HG02840 (cell line): ENCODE measurements around the gene SLC22A14.
"Not testable (repeated sequence)": the region's sequence is repeated elsewhere in the genome, so short reads cannot be mapped to it uniquely, and the experiment has no call there.

Source experiments
- ATAC-seq: cut with Tn5 transposase; IDR thresholded peaks from one replicate; pipeline ENCODE4 v1.9.1; 2021; ENCODE audit warnings: mild to moderate bottlenecking, moderate library complexity, moderate number of reproducible peaks; ENCODE audit not compliant: unreplicated experiment, low FRiP score

The SLC22A14 gene, protein sequence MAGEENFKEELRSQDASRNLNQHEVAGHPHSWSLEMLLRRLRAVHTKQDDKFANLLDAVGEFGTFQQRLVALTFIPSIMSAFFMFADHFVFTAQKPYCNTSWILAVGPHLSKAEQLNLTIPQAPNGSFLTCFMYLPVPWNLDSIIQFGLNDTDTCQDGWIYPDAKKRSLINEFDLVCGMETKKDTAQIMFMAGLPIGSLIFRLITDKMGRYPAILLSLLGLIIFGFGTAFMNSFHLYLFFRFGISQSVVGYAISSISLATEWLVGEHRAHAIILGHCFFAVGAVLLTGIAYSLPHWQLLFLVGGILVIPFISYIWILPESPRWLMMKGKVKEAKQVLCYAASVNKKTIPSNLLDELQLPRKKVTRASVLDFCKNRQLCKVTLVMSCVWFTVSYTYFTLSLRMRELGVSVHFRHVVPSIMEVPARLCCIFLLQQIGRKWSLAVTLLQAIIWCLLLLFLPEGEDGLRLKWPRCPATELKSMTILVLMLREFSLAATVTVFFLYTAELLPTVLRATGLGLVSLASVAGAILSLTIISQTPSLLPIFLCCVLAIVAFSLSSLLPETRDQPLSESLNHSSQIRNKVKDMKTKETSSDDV

GRCh38 chr3:38281895-38282686 lies at the start of gene SLC22A14:
TSS of gene SLC22A14 (plus strand) at chr3:38282294. CDS start at chr3:38306027, 23,733 bp downstream.
- no peak for ATAC-seq

GRCh38 chr3:38232701-38233100 lies 49.4 kb upstream of the SLC22A14 start:
- ATAC-seq = no peak

GRCh38 chr3:38235466-38235865 lies 46.6 kb upstream of the SLC22A14 start:
- no peak for ATAC-seq

- no peak for ATAC-seq
Measured at GRCh38 chr3:38238416-38239008, 43.6 kb upstream of the SLC22A14 start.

DNA sequence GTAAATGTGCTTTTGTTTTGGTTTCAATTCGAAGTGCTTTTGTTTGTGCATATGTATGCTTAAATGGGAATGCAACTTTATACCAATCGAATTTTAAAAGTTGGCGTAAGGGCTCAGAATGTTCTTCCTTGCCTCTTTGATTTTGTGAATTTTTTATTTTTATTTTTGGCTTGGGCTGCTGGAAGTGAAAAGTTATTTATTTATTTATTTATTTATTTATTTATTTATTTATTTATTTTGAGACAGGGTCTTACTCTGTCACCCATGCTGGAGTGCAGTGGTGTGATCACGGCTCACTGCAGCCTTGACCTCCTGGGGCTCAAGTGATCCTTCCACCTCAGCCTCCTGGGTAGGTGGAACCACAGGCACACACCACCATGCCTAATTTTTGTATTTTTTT lies 39.3 kb upstream of the SLC22A14 start:
- not testable (repeated sequence) for ATAC-seq

DNA sequence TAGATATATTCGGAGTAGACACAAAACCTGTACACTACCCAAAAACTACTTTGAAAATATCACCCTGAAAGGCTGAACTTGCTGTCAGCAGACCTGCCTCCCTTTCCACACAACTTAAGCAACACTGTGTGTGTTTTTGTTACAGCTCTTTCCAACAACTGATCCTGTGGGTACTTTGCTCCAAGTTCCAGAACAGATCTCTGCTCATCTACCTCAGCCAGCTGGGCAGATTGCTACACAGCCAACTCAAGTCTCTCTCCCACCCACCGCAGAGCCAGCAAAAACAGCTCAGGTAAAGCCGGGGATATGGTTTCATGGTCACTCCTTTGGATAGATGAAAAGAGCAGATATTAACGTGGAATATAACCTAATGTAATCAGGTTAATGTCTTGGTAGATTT lies 36.2 kb upstream of the SLC22A14 start:
- ATAC-seq = no peak

DNA sequence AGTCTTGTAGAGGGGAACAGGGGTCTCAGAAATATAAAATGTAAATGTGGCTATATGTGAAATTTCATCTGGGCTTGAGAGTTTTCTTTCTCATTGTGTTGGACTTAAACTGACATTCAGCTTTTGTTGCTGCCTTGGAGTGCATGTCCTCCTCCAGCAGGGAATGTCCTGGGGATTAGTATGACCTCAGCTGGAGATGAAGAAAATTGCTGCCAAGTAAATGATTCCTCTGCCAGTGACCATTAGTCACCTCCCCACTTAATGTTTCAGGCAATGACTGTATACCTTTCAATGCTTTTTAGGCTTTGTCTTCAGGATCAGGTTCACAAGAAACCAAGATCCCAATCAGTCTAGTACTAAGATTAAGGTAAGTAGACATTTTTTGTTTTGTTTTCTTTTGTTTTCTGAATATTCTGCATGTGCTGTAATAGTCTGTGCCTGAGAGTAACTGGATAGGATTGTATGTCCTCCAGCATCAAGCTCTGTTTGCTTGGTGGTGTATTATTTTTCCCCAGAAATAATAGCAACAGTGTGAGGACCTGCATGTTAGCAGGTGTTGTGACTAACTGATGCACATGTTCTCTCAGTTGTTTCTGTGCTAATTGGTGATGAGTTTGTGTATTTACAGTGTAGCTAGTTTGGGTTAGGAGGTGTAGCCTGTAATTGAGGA lies 34.6 kb upstream of the SLC22A14 start:
- no peak for ATAC-seq

DNA sequence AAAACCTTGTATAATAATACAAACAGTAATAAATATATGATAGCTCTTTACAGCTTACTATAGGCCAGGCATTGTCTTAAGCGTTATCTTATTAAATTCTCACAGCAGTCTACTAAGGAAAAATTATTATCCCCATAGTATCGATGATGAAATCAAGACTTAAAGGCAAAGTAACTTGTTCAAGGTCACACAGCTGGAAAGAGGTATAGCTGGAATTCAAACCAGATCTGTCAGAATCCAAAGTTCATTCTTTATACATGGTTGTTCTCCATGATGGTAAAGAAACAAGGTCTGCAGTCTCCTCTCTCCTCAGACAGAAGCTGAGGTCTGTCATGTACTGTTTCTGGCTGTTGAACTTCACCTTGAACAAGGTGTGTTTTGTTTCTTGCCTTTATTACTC lies 31.9 kb upstream of the SLC22A14 start:
- no peak for ATAC-seq

GRCh38 chr3:38251197-38251596 lies 30.9 kb upstream of the SLC22A14 start:
- no peak for ATAC-seq

DNA sequence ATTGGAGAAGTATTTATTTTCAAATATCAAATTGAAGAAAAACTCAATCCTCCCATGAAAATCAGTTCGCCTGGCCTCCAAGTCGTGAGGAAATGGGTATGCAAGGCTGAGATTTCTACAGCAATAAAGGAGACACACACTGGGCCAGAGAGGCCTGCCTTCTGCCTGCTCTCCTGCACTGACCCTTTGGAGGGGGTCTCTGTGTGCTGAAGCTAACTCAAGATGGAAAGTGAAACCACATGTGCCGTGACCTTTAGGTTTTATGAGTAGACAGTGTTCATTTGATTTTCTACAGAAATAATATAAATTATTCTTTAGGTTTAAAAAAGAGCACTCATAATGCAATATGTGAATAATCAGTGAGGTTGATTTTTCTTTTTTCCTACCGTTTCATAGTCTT lies 28.4 kb upstream of the SLC22A14 start:
- no peak for ATAC-seq

DNA sequence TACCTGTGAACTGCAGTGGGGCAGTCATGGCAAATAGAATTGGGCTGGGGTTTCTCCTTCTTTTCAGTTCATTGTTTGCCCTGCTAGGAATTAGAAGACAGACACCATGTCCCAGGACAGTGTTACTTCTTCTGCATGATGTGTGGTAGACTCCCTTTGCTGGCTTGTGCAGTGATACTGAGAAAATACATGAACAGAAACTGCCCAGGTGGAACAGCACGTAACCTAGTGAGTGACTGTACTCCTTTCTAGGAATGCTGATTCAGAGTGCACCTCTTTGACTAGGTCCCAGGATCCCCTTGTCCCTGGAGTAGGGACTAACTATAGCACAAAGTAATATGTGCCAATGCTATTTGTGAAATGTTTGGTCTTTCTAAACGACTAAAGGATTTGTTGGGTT lies 27.2 kb upstream of the SLC22A14 start:
- no peak for ATAC-seq

- ATAC-seq = no peak
Measured at GRCh38 chr3:38255627-38256026, 26.5 kb upstream of the SLC22A14 start.

- ATAC-seq = no peak
Measured at GRCh38 chr3:38257583-38257982, 24.5 kb upstream of the SLC22A14 start.

- no peak for ATAC-seq
Measured at GRCh38 chr3:38260474-38260873, 21.6 kb upstream of the SLC22A14 start.

- no peak for ATAC-seq
Measured at GRCh38 chr3:38264353-38264771, 17.7 kb upstream of the SLC22A14 start.

DNA sequence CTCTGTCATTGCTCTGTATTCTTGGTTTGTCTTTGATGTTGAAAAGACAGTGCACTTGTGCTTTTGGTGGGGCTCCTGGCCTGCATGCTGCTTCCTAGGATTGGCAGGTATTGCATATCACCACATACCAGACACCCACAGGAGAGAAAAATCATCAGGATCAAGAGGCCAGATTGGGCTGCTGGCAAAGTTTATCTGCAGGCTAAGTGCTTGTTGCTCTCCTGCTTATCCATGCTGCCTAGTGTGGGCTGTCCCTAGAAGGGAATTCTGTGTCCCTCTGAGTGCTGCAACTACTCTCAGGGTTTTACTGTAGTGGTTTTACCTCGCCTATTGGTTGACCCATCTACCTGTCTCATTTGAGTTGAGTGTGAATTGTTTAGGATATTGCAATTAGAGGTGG lies 17.3 kb upstream of the SLC22A14 start:
- ATAC-seq = no peak

DNA sequence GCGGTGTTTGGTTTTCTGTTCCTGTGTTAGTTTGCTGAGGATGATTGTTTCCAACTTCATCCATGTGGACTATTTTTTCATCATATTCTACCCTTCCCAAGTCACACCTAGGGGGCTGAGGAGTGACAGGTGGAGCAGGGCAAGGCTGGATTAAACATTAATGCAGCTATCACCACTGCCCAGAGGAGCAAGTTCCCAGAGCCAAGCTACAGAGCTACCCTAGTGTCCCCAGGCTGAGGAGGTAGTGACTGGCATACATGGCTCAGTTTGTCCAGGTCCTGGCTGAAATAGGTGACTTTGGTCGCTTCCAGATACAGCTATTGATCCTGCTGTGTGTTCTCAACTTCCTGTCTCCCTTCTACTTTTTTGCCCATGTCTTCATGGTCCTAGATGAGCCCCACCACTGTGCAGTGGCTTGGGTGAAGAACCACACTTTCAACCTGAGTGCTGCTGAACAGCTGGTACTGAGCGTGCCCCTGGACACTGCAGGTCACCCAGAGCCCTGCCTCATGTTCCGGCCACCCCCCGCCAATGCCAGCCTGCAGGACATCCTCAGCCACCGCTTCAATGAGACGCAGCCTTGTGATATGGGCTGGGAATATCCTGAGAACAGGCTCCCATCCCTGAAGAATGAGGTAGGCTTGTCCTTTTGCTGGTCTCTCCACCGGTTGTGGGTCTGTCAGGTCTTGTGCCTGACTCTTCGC lies 16.3 kb upstream of the SLC22A14 start, which contains the start of gene SLC22A13:
Gene SLC22A13, plus strand, starts transcription at position 209 of the 704 bp plus-strand sequence. Its CDS starts 49 bp downstream, at position 258.
- no peak for ATAC-seq

DNA sequence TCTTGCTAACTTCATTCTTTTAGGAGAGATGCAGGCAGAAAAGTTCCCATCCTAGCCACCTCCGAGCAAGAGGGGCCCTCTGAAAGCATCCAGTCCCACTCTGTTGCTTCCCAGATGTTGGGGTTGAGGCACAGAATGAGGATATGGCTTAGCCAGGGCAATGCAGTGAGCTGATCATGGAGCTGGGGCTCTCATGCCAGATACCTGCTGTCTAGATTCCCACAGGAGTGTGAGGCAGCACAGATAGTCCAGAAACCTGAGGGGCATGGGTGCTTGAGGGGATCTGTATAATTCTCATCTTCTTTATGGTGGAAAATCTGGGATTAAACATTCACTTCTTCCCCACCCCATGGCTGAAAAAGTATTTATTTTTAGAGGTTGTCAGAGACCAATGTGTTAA lies 15.3 kb upstream of the SLC22A14 start:
- ATAC-seq = no peak

- no peak for ATAC-seq
Measured at GRCh38 chr3:38267662-38268061, 14.4 kb upstream of the SLC22A14 start.

- no peak for ATAC-seq
Measured at GRCh38 chr3:38268087-38268486, 14.0 kb upstream of the SLC22A14 start.
